Gastroesophageal sphincter (tissue), 3 donors: ENCODE results near the gene ZEB2.

Source experiments
- CTCF ChIP-seq, 4 experiments: fragments of 200-600 bp in 2 of 4; fragments of 450-650 bp in 2 of 4; sonication (generic) in 1 of 4; IDR thresholded peaks; one replicate each; pipeline ENCODE4 v1.5.1; 2017 to 2019; ENCODE audit warnings: antibody characterized with exemption in 4 of 4, mild to moderate bottlenecking in 2 of 4, moderate library complexity in 2 of 4
- POLR2A ChIP-seq, 2 donors: fragments of 450-650 bp; IDR thresholded peaks; one replicate each; pipeline ENCODE4 v1.6.1; 2017; ENCODE audit warnings: antibody characterized with exemption in 2 of 2, mild to moderate bottlenecking in 2 of 2, moderate library complexity in 1 of 2
- POLR2AphosphoS5 ChIP-seq: sonication (generic); formaldehyde crosslinking; IDR thresholded peaks from one replicate; pipeline ENCODE4 v1.6.1; 2017; ENCODE audit warnings: antibody characterized with exemption

GRCh38 chr2:144516411-144516980, 3.4 kb downstream of the ZEB2 start:
- TF ChIP-seq POLR2A (IDR thresholded peaks at IDR 0.05) (no peak), CTCF (IDR thresholded peaks at IDR 0.05) (no peak), POLR2AphosphoS5 (peak; percentile 27)
